COR-L47 (cell line): ENCODE data around the gene GRK1.
"Not testable (repeated sequence)": the region's sequence is repeated elsewhere in the genome, so short reads cannot be mapped to it uniquely, and the experiment has no call there.

Experiments
- DNase-seq: peaks from one replicate; lab custom pipeline; 2025; lab: John Stamatoyannopoulos, UW

GRK1 gene

DNA sequence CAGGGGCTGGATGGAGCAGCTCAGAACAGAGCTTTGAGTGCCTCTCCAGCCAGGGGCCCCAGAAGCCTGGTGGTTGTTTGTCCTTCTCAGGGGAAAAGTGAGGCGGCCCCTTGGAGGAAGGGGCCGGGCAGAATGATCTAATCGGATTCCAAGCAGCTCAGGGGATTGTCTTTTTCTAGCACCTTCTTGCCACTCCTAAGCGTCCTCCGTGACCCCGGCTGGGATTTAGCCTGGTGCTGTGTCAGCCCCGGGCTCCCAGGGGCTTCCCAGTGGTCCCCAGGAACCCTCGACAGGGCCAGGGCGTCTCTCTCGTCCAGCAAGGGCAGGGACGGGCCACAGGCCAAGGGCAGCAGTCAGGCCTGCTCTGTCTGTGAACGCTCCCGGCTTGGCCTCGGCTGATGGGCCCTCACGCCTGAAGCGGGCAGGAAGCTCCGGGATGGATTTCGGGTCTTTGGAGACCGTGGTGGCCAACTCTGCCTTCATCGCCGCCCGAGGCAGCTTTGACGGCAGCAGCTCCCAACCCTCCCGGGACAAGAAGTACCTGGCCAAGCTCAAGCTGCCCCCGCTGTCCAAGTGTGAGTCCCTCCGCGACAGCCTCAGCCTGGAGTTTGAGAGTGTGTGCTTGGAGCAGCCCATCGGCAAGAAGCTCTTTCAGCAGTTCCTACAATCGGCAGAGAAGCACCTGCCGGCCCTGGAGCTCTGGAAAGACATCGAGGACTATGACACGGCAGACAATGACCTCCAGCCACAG lies at the start of gene GRK1:
Gene GRK1 (plus strand): TSS at position 269 of the 751 bp plus-strand sequence. CDS start 168 bp downstream, at position 437.
- no peak for DNase-seq

DNA sequence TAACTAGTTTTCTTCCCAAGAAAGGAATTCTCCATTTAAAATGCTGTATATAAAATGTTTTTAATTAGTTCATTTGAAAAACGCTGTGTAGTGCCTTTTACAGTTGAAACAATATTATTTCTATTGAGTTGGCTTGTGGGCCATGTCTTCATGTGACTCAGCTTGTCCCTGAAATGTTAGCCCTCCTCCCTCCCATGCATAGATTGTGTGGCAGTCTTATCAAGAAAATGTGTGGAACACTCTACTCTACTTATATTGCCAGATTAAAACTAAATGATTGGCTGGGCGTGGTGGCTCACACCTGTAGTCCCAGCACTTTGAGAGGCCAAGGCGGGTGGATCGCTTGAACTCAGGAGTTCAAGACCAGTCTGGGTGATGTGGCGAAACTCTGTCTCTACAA lies 49.1 kb upstream of the GRK1 start:
- no peak for DNase-seq

DNA sequence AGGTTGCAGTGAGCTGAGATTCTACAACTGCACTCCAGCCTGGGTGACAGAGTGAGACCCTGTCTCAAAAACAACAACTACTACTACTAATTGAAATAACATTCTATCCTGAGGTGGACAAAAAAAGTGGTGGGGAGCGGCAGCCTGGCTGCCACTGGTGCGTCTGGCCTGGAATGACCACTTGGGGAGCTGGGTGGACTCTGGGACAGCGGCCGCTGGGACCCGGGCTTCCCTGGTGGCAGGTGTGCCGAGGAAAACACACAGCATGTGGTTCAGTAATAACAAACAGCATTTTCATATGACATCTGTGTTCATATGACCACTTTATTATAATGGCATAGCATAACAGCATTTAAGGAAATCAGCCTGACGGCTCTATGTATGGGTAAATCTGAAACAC lies 48.6 kb upstream of the GRK1 start:
- no peak for DNase-seq

DNA sequence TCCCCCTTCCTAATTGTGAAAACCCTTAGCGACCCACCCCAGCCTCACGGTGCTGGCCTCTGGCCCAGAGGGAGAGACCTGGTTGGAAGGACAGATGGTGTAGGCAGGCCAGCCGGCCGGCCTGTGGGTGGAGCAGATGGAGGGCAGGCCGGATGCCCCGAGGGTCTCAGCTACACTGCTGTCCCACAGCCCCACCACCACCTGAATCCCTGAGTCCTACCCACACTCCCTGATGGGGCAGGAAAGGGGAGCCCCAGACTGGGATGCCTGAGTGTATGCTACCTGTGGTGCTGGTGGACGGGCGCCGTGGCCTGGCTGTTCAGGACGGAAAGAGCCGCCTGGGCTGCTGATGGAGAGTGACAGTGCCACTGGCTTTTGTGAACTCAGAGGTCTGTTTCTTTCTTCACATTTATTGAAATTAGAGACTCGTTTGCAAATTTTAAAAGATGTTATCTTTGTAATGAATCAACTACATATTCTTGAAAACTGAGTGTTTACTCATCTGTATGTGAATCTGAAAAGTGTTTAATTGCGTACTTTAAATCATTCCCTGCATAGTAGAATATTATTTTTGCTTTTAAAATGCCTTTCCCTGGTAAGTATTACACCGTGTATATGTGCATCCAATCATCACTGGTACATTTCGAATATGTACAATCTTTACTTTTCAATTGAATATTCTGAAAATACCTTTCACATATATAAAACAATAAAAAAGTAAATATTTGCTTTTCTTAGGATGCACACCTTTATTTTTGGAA lies 46.8 kb upstream of the GRK1 start:
- no peak for DNase-seq

GRCh38 chr13:113621046-113621445 lies 46.0 kb upstream of the GRK1 start:
- DNase-seq: no peak

DNA sequence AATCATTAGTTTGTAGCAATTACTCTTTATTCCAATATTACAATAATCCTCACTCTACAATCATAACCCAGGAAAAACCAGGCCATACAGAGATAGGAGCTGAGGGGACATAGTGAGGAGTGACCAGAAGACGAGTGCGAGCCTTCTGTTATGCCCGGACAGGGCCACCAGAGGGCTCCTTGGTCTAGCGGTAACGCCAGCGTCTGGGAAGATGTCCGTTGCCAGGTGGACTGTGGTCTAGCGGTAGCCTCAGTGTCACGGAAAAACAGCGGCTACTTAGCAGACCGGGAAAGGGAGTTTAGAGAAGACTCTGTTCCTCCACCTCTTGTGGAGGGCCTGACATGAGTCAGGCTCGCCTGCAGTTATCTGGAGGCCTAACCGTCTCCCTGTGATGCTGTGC lies 45.5 kb upstream of the GRK1 start:
- peak; percentile 37 for DNase-seq

GRCh38 chr13:113621986-113622550 lies 45.0 kb upstream of the GRK1 start:
- DNase-seq: not testable (repeated sequence)

DNA sequence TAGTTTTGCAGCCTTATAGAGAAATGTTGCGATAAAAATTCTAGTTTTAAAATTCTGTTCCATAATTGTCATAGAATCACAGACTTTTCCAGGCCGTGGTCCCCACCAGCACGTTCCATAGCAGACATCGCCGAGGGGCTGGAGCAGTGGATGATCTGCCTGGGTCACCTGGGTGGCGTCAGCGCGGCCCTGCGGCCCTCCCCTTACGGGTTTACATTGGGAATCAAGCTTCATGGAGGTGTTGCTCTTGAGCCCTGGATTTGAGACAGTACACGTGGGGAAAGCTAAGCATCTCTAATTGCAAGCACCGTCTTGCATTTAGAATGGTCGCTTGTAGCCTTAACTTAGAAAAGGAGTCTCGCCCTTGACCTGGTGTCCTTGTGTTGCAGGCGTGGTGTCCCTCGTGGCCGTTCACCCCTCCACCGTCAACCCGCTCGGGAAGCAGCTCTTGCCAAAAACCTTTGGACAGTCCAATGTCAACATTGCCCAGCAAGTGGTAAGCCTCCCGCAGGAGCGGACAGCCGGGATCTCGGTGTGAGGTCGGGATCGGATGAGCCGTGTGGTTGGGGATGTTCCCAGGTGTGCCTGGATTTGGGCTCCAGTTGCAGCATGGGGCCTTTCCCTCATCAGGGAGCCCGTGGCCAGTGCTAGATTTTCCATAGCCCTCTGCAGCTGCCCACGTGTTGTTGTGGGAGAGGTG lies 44.1 kb upstream of the GRK1 start:
- no peak for DNase-seq

DNA sequence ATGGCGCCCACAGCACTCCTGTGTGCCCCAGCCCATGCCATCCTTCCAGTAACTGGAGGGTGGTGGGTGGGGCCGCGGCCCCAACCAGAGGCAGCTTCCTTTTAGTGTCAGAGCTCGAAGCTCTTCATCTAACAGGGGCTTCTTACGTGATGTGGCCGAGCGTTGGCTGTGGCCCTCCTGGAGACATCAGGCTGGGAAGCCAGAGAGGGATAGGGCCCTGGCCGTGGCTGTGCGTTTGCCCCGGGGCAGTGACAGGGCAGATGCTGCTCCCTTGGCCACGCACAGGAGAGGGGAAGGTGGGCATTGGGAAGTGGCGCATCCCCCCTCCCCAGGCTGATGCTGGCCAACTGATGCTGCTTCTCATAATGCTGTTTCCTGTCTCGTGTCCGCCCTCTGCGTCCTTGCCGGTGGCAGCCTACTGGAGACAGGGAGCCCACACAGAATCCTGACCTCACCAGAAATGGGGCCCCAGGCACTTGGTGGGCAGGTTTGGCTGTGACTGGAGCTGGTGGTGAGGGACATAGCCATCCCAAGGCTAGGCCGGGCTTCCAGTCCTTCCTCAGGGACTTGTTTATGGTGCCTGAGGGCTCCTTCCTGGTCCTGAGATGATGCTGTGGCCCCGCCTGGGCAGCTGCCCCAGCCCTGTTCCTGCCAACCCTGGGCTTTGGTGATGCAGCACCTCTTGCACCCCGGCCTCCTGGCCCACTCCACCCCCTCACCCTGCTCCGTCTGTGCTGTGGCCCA lies 43.4 kb upstream of the GRK1 start:
- no peak for DNase-seq

DNA sequence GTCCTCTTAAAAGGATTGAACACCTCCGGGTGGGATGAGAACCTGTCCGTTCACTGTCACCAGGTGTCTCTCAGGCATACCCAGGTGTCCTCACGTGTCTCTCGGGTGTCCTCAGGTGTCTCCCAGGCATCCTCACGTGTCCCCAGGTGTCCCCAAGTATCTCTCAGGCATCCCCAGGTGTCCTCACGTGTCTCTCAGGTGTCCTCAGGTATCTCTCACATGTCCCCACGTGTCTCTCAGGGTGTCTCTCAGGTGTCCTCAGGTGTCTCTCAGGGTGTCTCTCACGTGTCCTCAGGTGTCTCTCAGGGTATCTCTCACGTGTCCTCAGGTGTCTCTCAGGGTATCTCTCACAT lies 42.8 kb upstream of the GRK1 start:
- no peak for DNase-seq

- DNase-seq: not testable (repeated sequence)
Observed at GRCh38 chr13:113624640-113625304, 42.2 kb upstream of the GRK1 start.

DNA sequence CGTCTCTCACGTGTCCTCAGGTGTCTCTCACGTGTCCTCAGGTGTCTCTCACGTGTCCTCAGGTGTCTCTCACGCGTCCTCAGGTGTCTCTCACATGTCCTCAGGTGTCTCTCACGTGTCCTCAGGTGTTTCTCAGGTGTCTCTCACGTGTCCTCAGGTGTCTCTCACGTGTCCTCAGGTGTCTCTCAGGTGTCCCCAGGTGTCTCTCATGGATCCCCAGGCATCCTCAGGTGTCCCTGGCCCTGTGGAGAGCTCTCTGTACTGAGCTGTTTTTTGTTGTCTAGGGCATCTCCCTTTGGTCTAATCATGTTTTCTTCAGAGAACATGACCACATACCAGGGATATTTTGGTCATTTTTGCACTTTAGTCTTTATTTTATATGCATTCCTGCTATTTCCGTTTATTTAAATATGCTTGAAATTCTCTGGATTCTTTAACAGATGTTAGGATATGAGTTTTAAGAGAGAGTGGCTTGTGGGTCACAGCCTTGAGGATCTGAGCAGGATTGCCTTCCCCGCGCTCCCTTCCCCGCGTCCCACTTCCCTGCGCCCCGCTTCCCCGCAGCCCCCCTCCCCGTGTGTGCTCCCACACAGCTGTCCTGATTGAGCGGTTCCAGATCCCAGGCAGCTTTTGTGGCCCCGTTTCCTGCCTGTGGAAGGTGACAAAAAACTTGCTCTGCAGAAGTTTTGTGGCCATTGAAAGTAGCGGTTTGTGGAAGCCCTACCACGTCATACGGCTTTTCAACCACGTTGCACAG lies 40.9 kb upstream of the GRK1 start:
- no peak for DNase-seq

DNA sequence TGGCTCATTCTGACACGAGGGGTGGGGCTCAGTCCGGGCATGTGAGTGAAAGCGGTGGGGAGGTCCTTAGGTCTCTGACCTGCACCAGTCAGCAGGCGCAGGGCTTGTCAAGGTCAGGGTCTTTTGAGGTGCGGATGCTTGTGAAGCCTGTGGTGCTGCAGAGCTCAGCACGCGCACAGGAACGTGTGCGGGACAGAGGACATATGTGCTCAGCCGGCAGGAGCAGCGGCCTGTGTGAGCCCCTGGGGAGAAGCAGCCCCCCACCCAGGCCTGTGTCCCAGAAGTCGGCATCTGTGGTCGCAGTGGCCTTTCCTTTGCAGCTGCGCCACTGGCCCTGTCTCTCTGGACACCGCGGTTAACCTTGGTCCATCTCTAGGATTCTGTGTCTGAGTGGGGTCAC lies 39.9 kb upstream of the GRK1 start:
- DNase-seq: no peak

DNA sequence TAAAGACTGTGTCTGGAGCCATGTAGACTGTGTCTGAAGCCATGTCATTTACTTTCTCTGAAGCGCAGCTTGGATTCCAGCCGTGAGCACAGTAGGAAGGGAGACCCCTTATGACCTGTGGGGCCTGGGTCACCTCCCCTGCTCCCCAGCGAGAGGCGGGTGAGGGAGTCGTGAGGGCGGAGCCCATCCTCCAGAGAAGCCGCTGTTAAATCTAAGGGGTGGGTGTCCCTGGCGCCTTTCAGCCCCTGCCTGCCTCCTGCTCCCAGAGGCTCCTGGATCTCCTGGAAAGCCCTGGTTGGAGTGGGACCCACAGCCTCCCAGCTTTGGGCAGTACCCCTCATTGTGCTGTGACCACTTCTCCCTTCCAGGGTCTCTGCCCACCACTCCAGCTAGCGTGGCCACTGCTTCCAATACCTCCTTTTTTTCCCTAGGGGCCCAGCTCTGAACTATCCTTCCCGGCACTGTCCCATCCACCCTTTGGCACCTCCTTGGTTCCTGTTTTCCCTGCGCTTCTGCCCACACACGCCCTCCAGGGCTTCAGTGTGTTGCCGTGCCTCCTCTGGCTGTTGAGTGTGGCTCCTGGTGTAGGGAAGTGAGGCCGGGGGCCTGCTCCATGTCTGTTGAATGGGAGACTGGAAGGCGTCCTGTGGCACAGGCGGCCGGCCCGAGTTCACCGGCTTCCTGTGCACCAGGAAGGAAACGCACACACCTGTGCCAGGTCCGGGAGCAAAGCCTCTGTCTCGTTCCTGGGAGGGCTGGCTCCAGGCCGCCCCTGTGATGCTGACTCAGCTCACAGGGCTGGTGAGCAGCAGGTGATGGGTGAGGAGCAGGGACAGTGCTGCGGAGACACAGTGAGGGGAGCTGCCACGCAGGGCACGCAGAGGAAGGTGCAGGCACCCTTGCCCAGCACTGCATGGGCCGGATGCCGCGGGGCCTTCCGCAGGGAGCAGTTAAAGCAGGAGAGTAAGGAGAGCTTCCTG lies 38.4 kb upstream of the GRK1 start:
- no peak for DNase-seq

- no peak for DNase-seq
Observed at GRCh38 chr13:113629866-113630265, 37.2 kb upstream of the GRK1 start.

DNA sequence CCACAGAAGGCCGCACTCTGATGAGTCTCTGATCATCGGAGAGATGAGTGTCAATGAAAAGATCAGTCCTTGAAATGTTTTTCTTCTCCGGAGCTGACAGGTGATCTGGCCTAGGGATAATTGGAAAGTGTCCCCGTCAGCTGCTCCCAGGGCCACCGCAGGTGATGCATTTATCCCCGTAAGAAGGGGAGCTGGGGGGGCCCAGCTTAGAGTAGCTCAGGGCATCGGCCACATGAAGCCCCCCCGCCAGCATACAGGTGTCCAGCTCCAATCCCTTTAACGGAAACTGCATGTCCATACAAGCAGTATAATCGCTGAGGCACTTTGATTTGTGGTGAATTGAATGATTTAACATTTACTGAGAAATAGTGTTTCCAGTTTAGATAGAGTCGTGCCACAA lies 36.7 kb upstream of the GRK1 start:
- peak; percentile 14 for DNase-seq

- peak; percentile 24 for DNase-seq
Observed at GRCh38 chr13:113630804-113631203, 36.2 kb upstream of the GRK1 start.

GRCh38 chr13:113631341-113632095 lies 35.5 kb upstream of the GRK1 start:
- no peak for DNase-seq
